ENCODE results near the gene CCNA2.

CCNA2 gene

GRCh38 chr4:121773883-121774282 is 49.8 kb downstream of the CCNA2 start:
- no peak for DNase-seq (ENCODE audit: low spot score)

DNA sequence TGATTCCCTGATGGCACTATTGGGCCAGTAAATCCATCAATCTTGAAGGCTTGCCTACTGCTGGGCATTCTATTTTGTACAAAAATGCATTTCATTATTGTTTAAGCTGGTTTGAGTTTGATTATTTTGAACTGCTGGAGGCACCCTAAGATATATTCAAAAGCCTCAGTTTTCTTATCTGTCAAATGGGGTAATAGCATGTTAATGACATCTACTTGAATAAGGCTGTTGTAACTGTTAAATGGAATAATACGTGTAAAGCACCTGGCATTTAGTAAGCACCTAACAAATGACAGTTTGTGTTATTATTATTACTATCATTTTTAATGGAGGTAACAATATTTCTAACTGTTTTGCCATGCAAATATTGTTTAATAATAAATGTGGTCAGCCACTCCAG is 51.8 kb downstream of the CCNA2 start:
- DNase-seq (ENCODE audit: low spot score): no peak

GRCh38 chr4:121769341-121769740 is 54.3 kb downstream of the CCNA2 start:
- DNase-seq (ENCODE audit: low spot score): no peak

- DNase-seq (ENCODE audit: low spot score): no peak
These were observed 56.5 kb downstream of the CCNA2 start for GRCh38 chr4:121767166-121767565.

Data from cerebellar cortex (tissue), 1 donor.